ENCODE data around the gene CCDC13. TPM values are rescaled to one million over a fixed set of nuclear protein-coding genes. Genes with fewer than 3 reads are reported as not detected.

Gene CCDC13
- total RNA-seq, 1 donor from 2014 or later = not detected

DNA sequence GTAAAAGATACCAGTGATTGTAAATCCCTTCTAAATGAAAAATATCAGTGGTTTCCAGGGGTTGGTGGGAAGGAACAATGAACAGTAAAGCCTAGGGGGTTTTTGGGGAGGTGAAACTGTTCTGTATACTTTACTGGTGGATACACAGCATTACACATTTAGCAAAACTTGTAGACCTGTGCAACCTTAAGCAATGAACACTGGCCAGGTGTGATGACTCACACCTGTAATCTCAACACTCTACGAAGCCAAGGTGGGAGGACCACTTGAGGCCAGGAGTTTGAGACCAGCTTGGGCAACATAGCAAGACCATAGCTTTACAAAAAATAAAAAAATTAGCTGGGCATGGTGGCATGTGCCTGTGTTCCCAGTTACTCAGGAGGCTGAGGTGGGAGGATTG, 1.8 kb downstream of the CCDC13 start:
- Histone ChIP-seq H3K9ac (ENCODE audit: low read depth in 1 of 3, low read length in 3 of 3) (no peak overlapping the region), H3K36me3 (ENCODE audit: control insufficient read depth in 3 of 3, insufficient read depth in 3 of 3, low read length in 3 of 3) (no peaks in the 10 kb centered on the region), H3K9me3 (ENCODE audit: control insufficient read depth in 3 of 3, low read length in 3 of 3) (no peaks in the 10 kb centered on the region), H3K27ac (ENCODE audit: low read depth, low read length) (no peak overlapping the region), H3K4me1 (ENCODE audit: control insufficient read depth in 3 of 3, insufficient read depth in 3 of 3, low read length in 3 of 3) (peaks cover 5 to 8% (median 6%) of the 10 kb centered on the region in 3 donors), H3K4me3 (ENCODE audit: low read length in 3 of 3) (no peak overlapping the region), H3K27me3 (ENCODE audit: control insufficient read depth in 3 of 3, insufficient read depth in 3 of 3, low read length in 3 of 3) (no peaks in the 10 kb centered on the region)

- Histone ChIP-seq H3K27me3 (ENCODE audit: control insufficient read depth in 3 of 3, insufficient read depth in 3 of 3, low read length in 3 of 3) (no peaks in the 10 kb centered on the region), H3K9ac (ENCODE audit: low read depth in 1 of 3, low read length in 3 of 3) (no peak overlapping the region), H3K27ac (ENCODE audit: low read depth, low read length) (no peak overlapping the region), H3K4me3 (ENCODE audit: low read length in 3 of 3) (no peak overlapping the region), H3K9me3 (ENCODE audit: control insufficient read depth in 3 of 3, low read length in 3 of 3) (no peaks in the 10 kb centered on the region), H3K36me3 (ENCODE audit: control insufficient read depth in 3 of 3, insufficient read depth in 3 of 3, low read length in 3 of 3) (no peaks in the 10 kb centered on the region), H3K4me1 (ENCODE audit: control insufficient read depth in 3 of 3, insufficient read depth in 3 of 3, low read length in 3 of 3) (peaks cover 5 to 9% (median 8%) of the 10 kb centered on the region in 3 donors)
Measured at GRCh38 chr3:42769477-42770131, 3.4 kb downstream of the CCDC13 start.

GRCh38 chr3:42764561-42765295, 8.3 kb downstream of the CCDC13 start:
- H3K27me3 ChIP-seq (ENCODE audit: control insufficient read depth in 3 of 3, insufficient read depth in 3 of 3, low read length in 3 of 3) = no peaks in the 10 kb centered on the region
- H3K36me3 ChIP-seq (ENCODE audit: control insufficient read depth in 3 of 3, insufficient read depth in 3 of 3, low read length in 3 of 3) = no peaks in the 10 kb centered on the region
- H3K4me3 ChIP-seq (ENCODE audit: low read length in 3 of 3) = no peak overlapping the region
- H3K9me3 ChIP-seq (ENCODE audit: control insufficient read depth in 3 of 3, low read length in 3 of 3) = no peaks in the 10 kb centered on the region
- H3K9ac ChIP-seq (ENCODE audit: low read depth in 1 of 3, low read length in 3 of 3) = no peak overlapping the region
- H3K27ac ChIP-seq (ENCODE audit: low read depth, low read length) = no peak overlapping the region
- peaks cover 3 to 5% (median 5%) of the 10 kb centered on the region in 3 donors for H3K4me1 ChIP-seq (ENCODE audit: control insufficient read depth in 3 of 3, insufficient read depth in 3 of 3, low read length in 3 of 3)

- Histone ChIP-seq H3K4me3 (ENCODE audit: low read length in 3 of 3) (no peak overlapping the region), H3K9ac (ENCODE audit: low read depth in 1 of 3, low read length in 3 of 3) (no peak overlapping the region), H3K36me3 (ENCODE audit: control insufficient read depth in 3 of 3, insufficient read depth in 3 of 3, low read length in 3 of 3) (no peaks in the 10 kb centered on the region), H3K27me3 (ENCODE audit: control insufficient read depth in 3 of 3, insufficient read depth in 3 of 3, low read length in 3 of 3) (no peaks in the 10 kb centered on the region), H3K4me1 (ENCODE audit: control insufficient read depth in 3 of 3, insufficient read depth in 3 of 3, low read length in 3 of 3) (peaks cover 3 to 5% (median 5%) of the 10 kb centered on the region in 3 donors), H3K9me3 (ENCODE audit: control insufficient read depth in 3 of 3, low read length in 3 of 3) (no peaks in the 10 kb centered on the region), H3K27ac (ENCODE audit: low read depth, low read length) (no peak overlapping the region)
Measured at GRCh38 chr3:42764115-42764514, 8.9 kb downstream of the CCDC13 start.

DNA sequence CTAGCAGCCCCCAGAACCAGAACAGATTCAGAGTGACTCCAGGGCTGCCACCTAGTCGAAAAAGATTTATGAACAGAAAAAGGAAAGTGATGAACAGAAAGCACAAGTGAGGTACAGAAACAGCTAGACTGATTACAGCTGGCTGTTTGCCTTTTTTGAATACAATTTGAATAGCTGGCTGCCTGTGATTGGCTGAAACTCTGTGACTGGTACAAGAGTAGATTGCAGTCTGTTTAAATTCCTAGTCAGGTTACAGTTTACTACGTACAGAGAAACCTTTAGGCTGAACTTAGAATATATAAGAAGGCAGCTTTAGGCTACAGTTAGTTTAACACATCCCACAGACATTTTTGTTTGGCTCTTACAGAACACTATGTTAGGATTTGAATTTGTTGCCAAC, 10.0 kb downstream of the CCDC13 start:
- Histone ChIP-seq H3K27me3 (ENCODE audit: control insufficient read depth in 3 of 3, insufficient read depth in 3 of 3, low read length in 3 of 3) (no peaks in the 10 kb centered on the region), H3K36me3 (ENCODE audit: control insufficient read depth in 3 of 3, insufficient read depth in 3 of 3, low read length in 3 of 3) (no peaks in the 10 kb centered on the region), H3K4me1 (ENCODE audit: control insufficient read depth in 3 of 3, insufficient read depth in 3 of 3, low read length in 3 of 3) (peaks cover 3 to 5% (median 5%) of the 10 kb centered on the region in 3 donors), H3K9me3 (ENCODE audit: control insufficient read depth in 3 of 3, low read length in 3 of 3) (no peaks in the 10 kb centered on the region), H3K9ac (ENCODE audit: low read depth in 1 of 3, low read length in 3 of 3) (no peak overlapping the region), H3K27ac (ENCODE audit: low read depth, low read length) (no peak overlapping the region), H3K4me3 (ENCODE audit: low read length in 3 of 3) (no peak overlapping the region)

GRCh38 chr3:42762046-42762724, 10.9 kb downstream of the CCDC13 start:
- Histone ChIP-seq H3K4me1 (ENCODE audit: control insufficient read depth in 3 of 3, insufficient read depth in 3 of 3, low read length in 3 of 3) (peaks cover 3 to 5% (median 5%) of the 10 kb centered on the region in 3 donors), H3K9ac (ENCODE audit: low read depth in 1 of 3, low read length in 3 of 3) (no peak overlapping the region), H3K36me3 (ENCODE audit: control insufficient read depth in 3 of 3, insufficient read depth in 3 of 3, low read length in 3 of 3) (no peaks in the 10 kb centered on the region), H3K4me3 (ENCODE audit: low read length in 3 of 3) (no peak overlapping the region), H3K27me3 (ENCODE audit: control insufficient read depth in 3 of 3, insufficient read depth in 3 of 3, low read length in 3 of 3) (no peaks in the 10 kb centered on the region), H3K9me3 (ENCODE audit: control insufficient read depth in 3 of 3, low read length in 3 of 3) (no peaks in the 10 kb centered on the region), H3K27ac (ENCODE audit: low read depth, low read length) (no peak overlapping the region)

GRCh38 chr3:42758126-42758525, 14.9 kb downstream of the CCDC13 start:
- H3K9ac ChIP-seq (ENCODE audit: low read depth in 1 of 3, low read length in 3 of 3) = no peak overlapping the region
- peaks cover 0 to 2% (median 0%) of the 10 kb centered on the region in 3 donors for H3K36me3 ChIP-seq (ENCODE audit: control insufficient read depth in 3 of 3, insufficient read depth in 3 of 3, low read length in 3 of 3)
- no peak overlapping the region for H3K27ac ChIP-seq (ENCODE audit: low read depth, low read length)
- H3K27me3 ChIP-seq (ENCODE audit: control insufficient read depth in 3 of 3, insufficient read depth in 3 of 3, low read length in 3 of 3) = no peaks in the 10 kb centered on the region
- H3K4me3 ChIP-seq (ENCODE audit: low read length in 3 of 3) = no peak overlapping the region
- H3K4me1 ChIP-seq (ENCODE audit: control insufficient read depth in 3 of 3, insufficient read depth in 3 of 3, low read length in 3 of 3) = peaks cover 0 to 7% (median 5%) of the 10 kb centered on the region in 3 donors
- H3K9me3 ChIP-seq (ENCODE audit: control insufficient read depth in 3 of 3, low read length in 3 of 3) = no peaks in the 10 kb centered on the region

- peaks cover 0 to 5% (median 2%) of the 10 kb centered on the region in 3 donors for H3K4me1 ChIP-seq (ENCODE audit: control insufficient read depth in 3 of 3, insufficient read depth in 3 of 3, low read length in 3 of 3)
- no peak overlapping the region for H3K4me3 ChIP-seq (ENCODE audit: low read length in 3 of 3)
- no peak overlapping the region for H3K27ac ChIP-seq (ENCODE audit: low read depth, low read length)
- peaks cover 0 to 2% (median 0%) of the 10 kb centered on the region in 3 donors for H3K36me3 ChIP-seq (ENCODE audit: control insufficient read depth in 3 of 3, insufficient read depth in 3 of 3, low read length in 3 of 3)
- H3K9ac ChIP-seq (ENCODE audit: low read depth in 1 of 3, low read length in 3 of 3) = no peak overlapping the region
- no peaks in the 10 kb centered on the region for H3K9me3 ChIP-seq (ENCODE audit: control insufficient read depth in 3 of 3, low read length in 3 of 3)
- H3K27me3 ChIP-seq (ENCODE audit: control insufficient read depth in 3 of 3, insufficient read depth in 3 of 3, low read length in 3 of 3) = no peaks in the 10 kb centered on the region
Measured at GRCh38 chr3:42756681-42757213, 16.3 kb downstream of the CCDC13 start.

DNA sequence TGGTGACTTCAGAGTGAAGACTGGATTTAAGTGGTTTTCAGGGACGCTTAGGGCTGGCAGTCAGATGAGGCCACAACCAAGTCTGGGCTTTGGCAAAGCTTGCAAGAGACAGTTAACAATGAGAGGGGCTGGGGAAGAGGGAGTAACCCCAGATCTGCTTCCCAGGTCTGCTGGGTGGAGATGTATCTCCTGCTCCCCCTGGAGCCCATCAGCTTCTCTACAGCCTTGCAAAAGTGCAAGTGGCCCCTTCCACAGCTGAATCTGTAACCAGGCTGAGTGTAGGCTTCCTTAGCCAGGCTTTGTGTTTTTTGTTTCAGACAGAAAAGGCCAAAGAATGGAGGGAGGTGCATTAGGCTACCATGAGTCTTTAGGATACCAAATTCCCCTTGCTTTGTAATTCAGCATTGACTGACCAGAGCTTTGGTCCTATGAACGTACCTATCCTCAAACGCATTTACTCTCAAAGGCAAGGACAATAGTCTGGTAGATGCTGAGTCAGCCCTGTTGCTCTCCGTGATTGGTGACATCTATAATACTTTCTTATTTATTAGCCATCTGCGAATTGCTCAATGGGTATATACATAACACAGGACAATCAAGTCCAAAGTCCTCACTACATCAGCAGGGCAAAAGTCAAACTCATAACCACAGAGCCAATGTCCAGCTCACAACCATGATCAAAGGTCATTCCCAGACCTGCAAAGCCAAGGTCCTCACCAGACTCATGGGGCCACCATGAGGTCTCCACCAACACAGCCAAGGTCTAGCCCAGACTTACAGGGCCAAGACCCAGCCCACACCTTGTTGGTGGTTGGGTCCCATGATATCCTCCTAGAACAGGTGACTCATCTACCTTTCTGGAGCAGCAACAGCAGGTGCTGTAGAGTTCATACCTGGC, 17.1 kb downstream of the CCDC13 start:
- Histone ChIP-seq H3K4me1 (ENCODE audit: control insufficient read depth in 3 of 3, insufficient read depth in 3 of 3, low read length in 3 of 3) (peaks cover 0 to 2% (median under 1%) of the 10 kb centered on the region in 3 donors), H3K4me3 (ENCODE audit: low read length in 3 of 3) (no peak overlapping the region), H3K27ac (ENCODE audit: low read depth, low read length) (no peak overlapping the region), H3K9me3 (ENCODE audit: control insufficient read depth in 3 of 3, low read length in 3 of 3) (no peaks in the 10 kb centered on the region), H3K9ac (ENCODE audit: low read depth in 1 of 3, low read length in 3 of 3) (no peak overlapping the region), H3K36me3 (ENCODE audit: control insufficient read depth in 3 of 3, insufficient read depth in 3 of 3, low read length in 3 of 3) (peaks cover 0 to 2% (median 0%) of the 10 kb centered on the region in 3 donors), H3K27me3 (ENCODE audit: control insufficient read depth in 3 of 3, insufficient read depth in 3 of 3, low read length in 3 of 3) (no peaks in the 10 kb centered on the region)
